ENCODE results near the gene PRR5L. TPM values are rescaled to one million over a fixed set of nuclear protein-coding genes. Genes with fewer than 3 reads are reported as not detected.

Gene PRR5L
- polyA plus RNA-seq, 1 of the 3 experiments (the other 2 are of a cell fraction), result 0.46 TPM

DNA sequence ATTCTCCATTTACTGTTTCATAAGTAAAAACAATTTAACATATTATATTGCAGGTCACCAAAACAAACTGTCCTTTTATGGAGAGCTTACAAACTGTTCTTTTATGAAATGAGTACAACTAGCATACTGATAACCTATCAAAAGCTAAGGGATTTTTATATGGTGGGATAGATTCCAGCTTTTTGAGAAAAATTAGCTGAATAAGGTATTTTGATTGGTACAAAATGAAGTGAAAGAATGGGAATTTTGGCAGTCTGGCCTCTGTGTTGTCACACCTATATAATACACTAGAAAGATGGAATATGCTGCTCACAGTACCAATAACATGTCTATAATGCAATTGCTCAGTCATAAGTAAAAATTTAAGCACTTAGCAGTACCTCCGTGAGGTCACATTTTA is 202.6 kb downstream of the PRR5L start:
- no peak for DNase-seq
- Histone ChIP-seq H3K27ac (ENCODE audit: low read depth in 2 of 2, low read length in 1 of 2) (peak overlapping the region in 1 of 2 experiments; percentile 80; a peak in 1 of 4 replicates), H3K9ac (no peak overlapping the region), H3K36me3 (replicated peaks in 1 of 2; ENCODE audit: control insufficient read depth in 1 of 2, insufficient read depth in 2 of 2, low read length in 1 of 2) (peaks cover 50 to 69% of the 10 kb centered on the region in 2 experiments), H3K79me2 (ENCODE audit: insufficient read depth) (peaks cover 48% of the 10 kb centered on the region), H3K4me3 (ENCODE audit: low read depth in 2 of 2, low read length in 1 of 2) (no peak overlapping the region), H3K9me3 (no peaks in the 10 kb centered on the region), H3F3A (replicated peaks; ENCODE audit: insufficient read depth) (peaks cover 27% of the 10 kb centered on the region), H4K20me1 (ENCODE audit: insufficient read depth) (no peaks in the 10 kb centered on the region), H3K4me1 (ENCODE audit: control insufficient read depth in 1 of 2, insufficient read depth in 2 of 2, low read depth in 1 of 2, low read length in 1 of 2) (peaks cover 4 to 20% of the 10 kb centered on the region in 2 experiments), H3K9me2 (no peaks in the 10 kb centered on the region), H2AFZ (ENCODE audit: low read depth) (no peak overlapping the region), H3K4me2 (no peak overlapping the region), H3K27me3 (ENCODE audit: insufficient read depth) (no peaks in the 10 kb centered on the region)
- ChIA-PET CTCF (interaction anchor here (2.1 to 3.3 kb wide), 2 partner anchors 11 to 206 kb away, joined by 5 to 18 read pairs; partner anchors contain the start of gene TRAF6), POLR2A (no interaction called here)
- TF ChIP-seq TAF1 (IDR thresholded peaks at IDR 0.05; ENCODE audit: borderline replicate concordance, low read depth, low read length) (no peak), FOXJ3 (CRISPR knock-in tag; IDR thresholded peaks at IDR 0.05) (no peak), ELF1 (IDR thresholded peaks at IDR 0.05) (no peak), SIN3A (IDR thresholded peaks at IDR 0.05; ENCODE audit: borderline replicate concordance, low read depth, low read length) (no peak), MEF2A (IDR thresholded peaks at IDR 0.05; ENCODE audit: borderline replicate concordance, low read depth) (no peak), RCOR1 (IDR thresholded peaks at IDR 0.05; ENCODE audit: low read length) (no peak), NRF1 (IDR thresholded peaks at IDR 0.05; ENCODE audit: low read depth, low read length) (no peak)
- TF ChIP-seq, protein P1, sequence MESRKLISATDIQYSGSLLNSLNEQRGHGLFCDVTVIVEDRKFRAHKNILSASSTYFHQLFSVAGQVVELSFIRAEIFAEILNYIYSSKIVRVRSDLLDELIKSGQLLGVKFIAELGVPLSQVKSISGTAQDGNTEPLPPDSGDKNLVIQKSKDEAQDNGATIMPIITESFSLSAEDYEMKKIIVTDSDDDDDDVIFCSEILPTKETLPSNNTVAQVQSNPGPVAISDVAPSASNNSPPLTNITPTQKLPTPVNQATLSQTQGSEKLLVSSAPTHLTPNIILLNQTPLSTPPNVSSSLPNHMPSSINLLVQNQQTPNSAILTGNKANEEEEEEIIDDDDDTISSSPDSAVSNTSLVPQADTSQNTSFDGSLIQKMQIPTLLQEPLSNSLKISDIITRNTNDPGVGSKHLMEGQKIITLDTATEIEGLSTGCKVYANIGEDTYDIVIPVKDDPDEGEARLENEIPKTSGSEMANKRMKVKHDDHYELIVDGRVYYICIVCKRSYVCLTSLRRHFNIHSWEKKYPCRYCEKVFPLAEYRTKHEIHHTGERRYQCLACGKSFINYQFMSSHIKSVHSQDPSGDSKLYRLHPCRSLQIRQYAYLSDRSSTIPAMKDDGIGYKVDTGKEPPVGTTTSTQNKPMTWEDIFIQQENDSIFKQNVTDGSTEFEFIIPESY (IDR thresholded peaks at IDR 0.05; ENCODE audit: borderline replicate concordance, low read depth), result no peak
- TF ChIP-seq, protein P2, sequence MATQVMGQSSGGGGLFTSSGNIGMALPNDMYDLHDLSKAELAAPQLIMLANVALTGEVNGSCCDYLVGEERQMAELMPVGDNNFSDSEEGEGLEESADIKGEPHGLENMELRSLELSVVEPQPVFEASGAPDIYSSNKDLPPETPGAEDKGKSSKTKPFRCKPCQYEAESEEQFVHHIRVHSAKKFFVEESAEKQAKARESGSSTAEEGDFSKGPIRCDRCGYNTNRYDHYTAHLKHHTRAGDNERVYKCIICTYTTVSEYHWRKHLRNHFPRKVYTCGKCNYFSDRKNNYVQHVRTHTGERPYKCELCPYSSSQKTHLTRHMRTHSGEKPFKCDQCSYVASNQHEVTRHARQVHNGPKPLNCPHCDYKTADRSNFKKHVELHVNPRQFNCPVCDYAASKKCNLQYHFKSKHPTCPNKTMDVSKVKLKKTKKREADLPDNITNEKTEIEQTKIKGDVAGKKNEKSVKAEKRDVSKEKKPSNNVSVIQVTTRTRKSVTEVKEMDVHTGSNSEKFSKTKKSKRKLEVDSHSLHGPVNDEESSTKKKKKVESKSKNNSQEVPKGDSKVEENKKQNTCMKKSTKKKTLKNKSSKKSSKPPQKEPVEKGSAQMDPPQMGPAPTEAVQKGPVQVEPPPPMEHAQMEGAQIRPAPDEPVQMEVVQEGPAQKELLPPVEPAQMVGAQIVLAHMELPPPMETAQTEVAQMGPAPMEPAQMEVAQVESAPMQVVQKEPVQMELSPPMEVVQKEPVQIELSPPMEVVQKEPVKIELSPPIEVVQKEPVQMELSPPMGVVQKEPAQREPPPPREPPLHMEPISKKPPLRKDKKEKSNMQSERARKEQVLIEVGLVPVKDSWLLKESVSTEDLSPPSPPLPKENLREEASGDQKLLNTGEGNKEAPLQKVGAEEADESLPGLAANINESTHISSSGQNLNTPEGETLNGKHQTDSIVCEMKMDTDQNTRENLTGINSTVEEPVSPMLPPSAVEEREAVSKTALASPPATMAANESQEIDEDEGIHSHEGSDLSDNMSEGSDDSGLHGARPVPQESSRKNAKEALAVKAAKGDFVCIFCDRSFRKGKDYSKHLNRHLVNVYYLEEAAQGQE (IDR thresholded peaks at IDR 0.05; ENCODE audit: low read depth, low read length), result no peak
- WGBS (ENCODE audit: low lambda C conversion rate), result 94% methylated on average over 1 of the region's 1 CpG

DNA sequence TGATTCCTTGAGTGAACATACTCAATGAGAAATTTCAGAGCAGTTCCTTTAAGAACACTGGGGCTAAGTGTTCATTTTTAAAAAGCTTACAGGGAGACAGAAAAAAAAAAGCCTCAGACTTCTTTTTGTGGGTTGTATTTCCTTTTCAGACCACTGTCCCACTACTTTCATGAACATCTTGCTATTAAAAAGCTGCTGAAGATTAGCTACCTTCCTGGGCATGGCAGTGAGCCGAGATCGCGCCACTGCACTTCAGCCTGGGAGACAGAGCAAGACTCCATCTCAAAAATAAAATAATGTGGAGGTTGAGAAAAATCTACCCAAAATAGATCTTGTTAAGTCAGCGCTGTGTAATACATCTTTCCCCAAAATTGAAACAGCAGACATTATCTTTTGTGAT is 203.2 kb downstream of the PRR5L start:
- ChIA-PET POLR2A (no interaction called here), CTCF (interaction anchor here (1.2 to 3.3 kb wide), 2 partner anchors 10 to 207 kb away, joined by 3 to 18 read pairs; partner anchors contain the start of gene TRAF6)
- Histone ChIP-seq H2AFZ (ENCODE audit: low read depth) (no peak overlapping the region), H3K9ac (no peak overlapping the region), H3K36me3 (replicated peaks in 1 of 2; ENCODE audit: control insufficient read depth in 1 of 2, insufficient read depth in 2 of 2, low read length in 1 of 2) (peaks cover 52 to 68% of the 10 kb centered on the region in 2 experiments), H3K27me3 (ENCODE audit: insufficient read depth) (no peaks in the 10 kb centered on the region), H3K79me2 (ENCODE audit: insufficient read depth) (peaks cover 54% of the 10 kb centered on the region), H3K4me1 (ENCODE audit: control insufficient read depth in 1 of 2, insufficient read depth in 2 of 2, low read depth in 1 of 2, low read length in 1 of 2) (peaks cover 4 to 20% of the 10 kb centered on the region in 2 experiments), H3F3A (replicated peaks; ENCODE audit: insufficient read depth) (peaks cover 24% of the 10 kb centered on the region), H3K9me3 (no peaks in the 10 kb centered on the region), H3K9me2 (no peaks in the 10 kb centered on the region), H3K27ac (ENCODE audit: low read depth in 2 of 2, low read length in 1 of 2) (peak overlapping the region in 1 of 2 experiments; percentile 80; a peak in 2 of 4 replicates), H3K4me3 (ENCODE audit: low read depth in 2 of 2, low read length in 1 of 2) (no peak overlapping the region), H3K4me2 (no peak overlapping the region), H4K20me1 (ENCODE audit: insufficient read depth) (no peaks in the 10 kb centered on the region)
- TF ChIP-seq, protein P3, sequence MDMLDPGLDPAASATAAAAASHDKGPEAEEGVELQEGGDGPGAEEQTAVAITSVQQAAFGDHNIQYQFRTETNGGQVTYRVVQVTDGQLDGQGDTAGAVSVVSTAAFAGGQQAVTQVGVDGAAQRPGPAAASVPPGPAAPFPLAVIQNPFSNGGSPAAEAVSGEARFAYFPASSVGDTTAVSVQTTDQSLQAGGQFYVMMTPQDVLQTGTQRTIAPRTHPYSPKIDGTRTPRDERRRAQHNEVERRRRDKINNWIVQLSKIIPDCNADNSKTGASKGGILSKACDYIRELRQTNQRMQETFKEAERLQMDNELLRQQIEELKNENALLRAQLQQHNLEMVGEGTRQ (IDR thresholded peaks at IDR 0.05; ENCODE audit: borderline replicate concordance, low read depth, low read length), result no peak
- TF ChIP-seq CHD2 (IDR thresholded peaks at IDR 0.05; ENCODE audit: low read length, partially characterized antibody) (no peak), RAD21 (IDR thresholded peaks at IDR 0.05; ENCODE audit: low read length) (no peak), FOSL2 (IDR thresholded peaks at IDR 0.05; ENCODE audit: borderline replicate concordance, low read depth) (no peak), MXI1 (IDR thresholded peaks at IDR 0.05; ENCODE audit: low read depth, low read length) (no peak)
- no peak for DNase-seq
- 97% methylated on average over 4 of the region's 4 CpGs for WGBS (ENCODE audit: low lambda C conversion rate)

Measured in SK-N-SH (cell line).